Upper lobe of right lung (tissue), 1 donor: ENCODE data around the gene ZBTB7A. TPM values are rescaled to one million over a fixed set of nuclear protein-coding genes. Genes with fewer than 3 reads are reported as not detected.

Experiments used
- ATAC-seq: fragments of 200-7000 bp; cut with Tn5 transposase; one replicate; pipeline ENCODE4 v1.9.1; 2020; ENCODE audit warnings: mild to moderate bottlenecking, moderate library complexity
- DNase-seq: peaks from one replicate; pipeline ENCODE4 v3.0.0-alpha.2; 2020
- H3K27ac ChIP-seq: fragments of 200-600 bp; one replicate; pipeline ENCODE4 v1.8.0; 2022
- H3K27me3 ChIP-seq: fragments of 200-600 bp; one replicate; pipeline ENCODE4 v1.8.0; 2022; ENCODE audit warnings: mild to moderate bottlenecking
- H3K36me3 ChIP-seq: fragments of 200-600 bp; one replicate; pipeline ENCODE4 v1.8.0; 2022
- H3K4me1 ChIP-seq: fragments of 200-600 bp; one replicate; pipeline ENCODE4 v1.8.0; 2022
- H3K4me3 ChIP-seq: fragments of 200-600 bp; one replicate; pipeline ENCODE4 v1.8.0; 2022; ENCODE audit warnings: mild to moderate bottlenecking
- H3K9me3 ChIP-seq: fragments of 200-600 bp; one replicate; pipeline ENCODE4 v1.8.0; 2022
- intact Hi-C: fragments of 100-400 bp; cut with DNase I; formaldehyde crosslinking; loops from one replicate; pipeline ENCODE4 v1.11.0; 2022
- total RNA-seq: library from RNA; stranded (reverse); fragmentation: NEBNext Ultra II Directional; extraction: Animal tissue kit (Norgen Biotek cat#: 25700); gene quantifications from one replicate; pipeline ENCODE4 v1.2.1, GENCODE V29; 2021
- TF ChIP-seq, protein P1 (sequence below): fragments of 200-600 bp; IDR thresholded peaks from one replicate; pipeline ENCODE4 v1.8.0; 2022; ENCODE audit warnings: antibody characterized with exemption
- donor health status: DM: no; HTN: yes; CAD: no; lungs with severe emphysema.

Gene ZBTB7A
- total RNA-seq, 1 donor from 2014 or later, result 54.3 TPM

DNA sequence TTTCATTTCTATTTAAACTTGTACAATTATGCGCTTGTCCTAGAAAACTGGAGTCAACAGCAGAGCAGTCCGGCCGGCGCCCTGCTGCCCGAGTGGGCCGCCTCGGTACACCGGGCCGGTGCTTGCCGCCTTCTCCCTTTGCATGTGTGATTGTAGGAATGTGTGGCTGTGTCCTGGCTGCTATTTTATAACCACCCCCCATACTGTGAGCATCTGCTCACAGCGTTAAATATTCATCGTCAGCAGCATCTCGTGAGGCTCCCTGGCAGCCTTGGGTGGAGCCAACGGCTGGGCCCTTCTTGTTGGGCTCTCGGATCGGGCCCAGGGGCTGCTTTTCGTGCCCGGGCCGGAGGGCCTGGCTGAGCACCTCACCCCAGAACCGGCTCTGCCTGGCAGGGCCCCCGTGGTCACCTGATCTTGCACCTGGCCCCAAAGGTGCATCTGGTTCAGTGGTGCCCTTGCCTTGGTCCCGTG lies 48.5 kb downstream of the ZBTB7A start:
- Histone ChIP-seq H3K27ac (no peak overlapping the region), H3K36me3 (peaks cover 24% of the 10 kb centered on the region), H3K9me3 (no peaks in the 10 kb centered on the region), H3K4me3 (no peak overlapping the region), H3K4me1 (peaks cover 6% of the 10 kb centered on the region), H3K27me3 (no peaks in the 10 kb centered on the region)
- intact Hi-C loops, result no loop called here
- TF ChIP-seq, protein P1, sequence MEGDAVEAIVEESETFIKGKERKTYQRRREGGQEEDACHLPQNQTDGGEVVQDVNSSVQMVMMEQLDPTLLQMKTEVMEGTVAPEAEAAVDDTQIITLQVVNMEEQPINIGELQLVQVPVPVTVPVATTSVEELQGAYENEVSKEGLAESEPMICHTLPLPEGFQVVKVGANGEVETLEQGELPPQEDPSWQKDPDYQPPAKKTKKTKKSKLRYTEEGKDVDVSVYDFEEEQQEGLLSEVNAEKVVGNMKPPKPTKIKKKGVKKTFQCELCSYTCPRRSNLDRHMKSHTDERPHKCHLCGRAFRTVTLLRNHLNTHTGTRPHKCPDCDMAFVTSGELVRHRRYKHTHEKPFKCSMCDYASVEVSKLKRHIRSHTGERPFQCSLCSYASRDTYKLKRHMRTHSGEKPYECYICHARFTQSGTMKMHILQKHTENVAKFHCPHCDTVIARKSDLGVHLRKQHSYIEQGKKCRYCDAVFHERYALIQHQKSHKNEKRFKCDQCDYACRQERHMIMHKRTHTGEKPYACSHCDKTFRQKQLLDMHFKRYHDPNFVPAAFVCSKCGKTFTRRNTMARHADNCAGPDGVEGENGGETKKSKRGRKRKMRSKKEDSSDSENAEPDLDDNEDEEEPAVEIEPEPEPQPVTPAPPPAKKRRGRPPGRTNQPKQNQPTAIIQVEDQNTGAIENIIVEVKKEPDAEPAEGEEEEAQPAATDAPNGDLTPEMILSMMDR, result no peak
- ATAC-seq (no peak), DNase-seq (no peak)

DNA sequence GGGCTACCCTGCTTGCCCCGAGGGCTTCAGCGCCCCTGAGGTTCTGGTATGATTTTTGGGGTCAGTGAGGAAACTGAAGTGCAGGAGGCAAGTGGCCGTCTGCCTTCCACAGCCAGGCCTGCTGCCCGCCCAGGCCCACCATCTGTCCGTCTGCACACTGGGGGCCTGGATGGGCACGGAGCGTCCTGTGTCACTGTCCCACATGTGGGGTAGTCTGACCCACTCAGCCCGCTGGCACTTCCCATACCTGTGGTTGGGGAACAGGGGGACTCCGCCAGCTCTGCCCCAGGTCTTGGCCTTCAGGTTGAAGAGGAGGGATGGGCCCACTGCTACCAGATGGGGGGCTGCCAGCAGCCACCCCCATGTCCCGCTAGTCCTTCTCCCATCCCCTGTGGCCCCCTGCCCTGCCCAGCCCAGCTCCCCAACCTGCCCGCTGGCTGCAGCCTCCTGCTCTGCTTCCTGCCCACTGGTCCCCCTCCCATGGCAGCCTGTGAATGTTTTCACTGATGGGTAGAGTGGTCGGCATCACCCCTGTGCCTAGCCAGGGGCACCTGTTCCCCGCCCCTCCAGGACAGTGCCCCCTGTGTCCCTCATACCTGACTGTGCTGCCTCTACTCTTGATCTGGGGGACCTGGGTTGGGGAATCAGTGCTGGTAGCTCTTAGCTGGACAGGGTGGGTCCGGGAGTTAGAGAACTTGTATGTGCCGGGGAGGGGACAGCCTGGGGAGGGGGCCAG lies 49.6 kb downstream of the ZBTB7A start:
- TF ChIP-seq, protein P1, result no peak
- H3K27ac ChIP-seq, result no peak overlapping the region
- peaks cover 28% of the 10 kb centered on the region for H3K36me3 ChIP-seq
- intact Hi-C loops, result no loop called here
- H3K4me3 ChIP-seq, result no peak overlapping the region
- no peaks in the 10 kb centered on the region for H3K27me3 ChIP-seq
- H3K9me3 ChIP-seq, result no peaks in the 10 kb centered on the region
- peaks cover 6% of the 10 kb centered on the region for H3K4me1 ChIP-seq
- DNase-seq (no peak), ATAC-seq (no peak)

DNA sequence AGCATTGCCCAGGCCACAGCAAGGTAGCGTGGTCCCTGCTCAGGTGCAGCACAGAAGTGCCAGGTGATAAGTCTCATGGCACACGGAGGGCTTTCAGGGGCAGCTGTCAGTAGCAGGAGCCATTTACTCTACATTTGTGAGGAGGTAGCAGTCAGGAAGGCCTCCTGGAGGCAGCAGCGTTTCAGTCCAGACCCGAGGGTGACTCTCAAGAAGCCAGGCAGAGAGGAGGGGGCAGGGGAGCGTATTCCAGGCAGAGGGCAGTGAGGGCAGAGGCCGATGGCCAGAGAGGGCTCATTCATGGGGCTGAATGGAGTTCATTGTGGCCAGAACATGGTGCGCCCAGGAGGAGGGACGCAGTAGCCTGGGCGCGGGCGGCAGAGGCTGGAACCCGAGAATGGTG lies 50.2 kb downstream of the ZBTB7A start:
- Histone ChIP-seq H3K36me3 (peaks cover 28% of the 10 kb centered on the region), H3K27ac (no peak overlapping the region), H3K27me3 (no peaks in the 10 kb centered on the region), H3K9me3 (no peaks in the 10 kb centered on the region), H3K4me1 (peaks cover 6% of the 10 kb centered on the region), H3K4me3 (no peak overlapping the region)
- ATAC-seq (no peak), DNase-seq (no peak)
- TF ChIP-seq, protein P1, result no peak
- intact Hi-C loops, result no loop called here

DNA sequence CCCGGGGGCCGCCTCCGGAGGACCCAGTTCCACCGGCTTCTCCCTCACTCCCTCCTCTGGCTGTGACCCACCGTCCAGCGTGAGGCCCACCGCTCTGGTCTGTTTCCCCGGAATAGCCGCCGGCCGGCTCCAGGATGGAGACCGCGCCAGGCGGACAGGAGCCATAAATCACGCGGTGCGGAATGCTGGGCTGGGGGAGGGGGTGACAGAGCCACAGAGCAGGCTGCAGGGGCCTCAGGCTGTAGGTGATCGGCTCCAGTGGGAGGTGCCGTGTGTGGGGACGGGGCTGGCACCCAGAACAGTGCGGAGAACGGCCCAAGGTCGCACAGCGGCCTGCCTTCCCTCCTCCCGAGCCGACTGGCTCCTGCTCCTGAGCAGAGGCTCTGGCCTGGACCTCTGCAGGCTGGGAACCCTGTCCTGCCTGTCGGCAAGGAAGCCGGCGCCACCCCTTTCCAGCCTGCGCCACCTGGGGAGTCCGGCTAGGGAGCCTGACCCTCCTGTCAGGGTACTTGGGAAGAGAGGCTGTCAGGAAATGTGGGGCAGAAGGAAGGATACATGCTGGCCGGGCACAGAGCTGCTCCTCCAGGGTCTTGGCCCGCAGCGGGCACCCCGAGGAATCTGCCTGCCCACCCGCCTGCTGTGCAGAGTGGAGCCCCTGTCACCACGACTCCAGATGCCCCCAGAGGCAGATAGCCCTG lies 50.8 kb downstream of the ZBTB7A start:
- H3K27me3 ChIP-seq, result no peaks in the 10 kb centered on the region
- no peaks in the 10 kb centered on the region for H3K9me3 ChIP-seq
- H3K4me3 ChIP-seq, result no peak overlapping the region
- H3K36me3 ChIP-seq, result peaks cover 28% of the 10 kb centered on the region
- peak overlapping the region; percentile 8 for H3K27ac ChIP-seq
- TF ChIP-seq, protein P1, result no peak
- peak; percentile 63 for DNase-seq
- peaks cover 11% of the 10 kb centered on the region for H3K4me1 ChIP-seq
- intact Hi-C loops, result no loop called here
- no peak for ATAC-seq

DNA sequence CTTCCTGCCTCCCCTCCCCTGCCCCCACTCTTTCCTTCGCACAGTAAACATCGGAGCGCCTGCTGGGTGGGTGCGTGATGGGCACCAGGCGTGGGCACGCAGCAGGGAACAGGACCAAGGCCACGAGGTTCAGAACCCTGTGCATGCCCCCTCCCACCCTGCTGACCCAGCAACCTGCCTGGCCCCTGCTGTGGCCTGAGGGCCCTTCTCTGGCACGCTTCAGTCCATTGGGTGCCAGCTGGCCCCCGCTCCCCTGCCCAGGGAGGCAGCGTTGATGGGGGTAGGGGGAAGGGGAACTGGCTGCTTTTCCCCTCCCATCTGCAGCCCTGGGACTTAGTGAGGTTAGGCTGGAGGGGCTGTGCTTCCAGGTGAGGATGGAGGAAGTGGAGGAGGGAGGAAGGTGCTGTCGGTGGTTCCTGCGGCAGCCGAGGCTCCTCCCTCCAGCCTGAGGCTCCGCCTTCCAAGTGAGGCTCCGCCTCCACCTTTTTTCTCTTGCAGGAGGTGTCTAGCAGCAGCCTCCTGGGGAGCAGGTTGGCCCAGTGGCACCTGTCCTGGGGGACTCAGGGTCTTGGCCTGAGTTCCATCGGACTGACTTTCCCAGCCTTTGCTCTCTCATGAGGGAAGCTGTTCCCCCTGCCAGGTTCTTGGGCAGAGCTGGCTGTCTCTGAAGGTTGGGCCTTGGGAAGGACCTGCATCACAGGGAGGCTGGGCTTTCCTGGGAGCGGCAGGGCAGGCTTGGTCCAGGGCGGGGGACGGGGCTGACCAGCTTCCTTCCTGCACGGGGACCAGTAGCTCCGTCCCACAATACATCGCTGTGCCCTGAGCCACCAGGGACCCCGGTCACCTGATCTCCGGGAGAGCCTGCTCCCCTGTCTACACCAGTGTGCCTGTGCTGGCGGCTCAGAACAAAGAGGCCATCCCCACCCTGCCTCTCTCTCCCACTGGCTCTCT lies 51.9 kb downstream of the ZBTB7A start:
- Histone ChIP-seq H3K27me3 (no peaks in the 10 kb centered on the region), H3K4me1 (peaks cover 20% of the 10 kb centered on the region), H3K36me3 (peaks cover 28% of the 10 kb centered on the region), H3K9me3 (no peaks in the 10 kb centered on the region), H3K4me3 (no peak overlapping the region), H3K27ac (peak overlapping the region; percentile 8)
- intact Hi-C loops, result no loop called here
- DNase-seq (peak; percentile 63), ATAC-seq (peak; percentile 22)
- TF ChIP-seq, protein P1, result no peak
